ENCODE data around the gene SCO1. TPM values are rescaled to one million over a fixed set of nuclear protein-coding genes. Genes with fewer than 3 reads are reported as not detected.

Gene SCO1
- total RNA-seq, 1 experiment from 2014 or later = 29.5 TPM

Other genes with a start within 250 kb of the SCO1 start
- not detected in 2 replicates for gene MYH4, start 228.0 kb downstream of the SCO1 start, total RNA-seq (2014; rRNA removed; shearing (Covaris generic))
- not detected in 2 replicates for gene MYH1, start 179.0 kb downstream of the SCO1 start, total RNA-seq (2014; rRNA removed; shearing (Covaris generic))
- not detected in 2 replicates for gene MYH2, start 147.9 kb downstream of the SCO1 start, total RNA-seq (2014; rRNA removed; shearing (Covaris generic))
- under 0.01 and 0.30 TPM in 2 replicates for gene MYH3, start 40.2 kb downstream of the SCO1 start, total RNA-seq (2014; rRNA removed; shearing (Covaris generic))
- 3.5 and 9.5 TPM in 2 replicates for gene ADPRM, start 61 bp upstream of the SCO1 start, total RNA-seq (2014; rRNA removed; shearing (Covaris generic))
- gene TMEM220, start 32.5 kb upstream of the SCO1 start, total RNA-seq (2014; rRNA removed; shearing (Covaris generic)) = 0.32 TPM in 1 of 2 replicates, not detected in the other
- not detected in 2 replicates for gene TMEM238L, start 106.6 kb upstream of the SCO1 start, total RNA-seq (2014; rRNA removed; shearing (Covaris generic))
- gene PIRT, start 140.6 kb upstream of the SCO1 start, total RNA-seq (2014; rRNA removed; shearing (Covaris generic)) = not detected in 2 replicates

All from M059J (cell line).